ENCODE data around the gene GLYR1. TPM values are rescaled to one million over a fixed set of nuclear protein-coding genes. Genes with fewer than 3 reads are reported as not detected.
A peak's percentile ranks its signal among the peaks of the same experiment; 100 is the strongest.

GLYR1 gene
- total and polyA plus RNA-seq, 2 donors from 2014 or later, result 47.9 to 119 TPM

- H3K27me3 ChIP-seq (ENCODE audit: control insufficient read depth, insufficient read depth, low read length), result no peaks in the 10 kb centered on the region
- intact Hi-C loops (cut with DNase I), result no loop called here
- peak in 2 of 5 donors; percentile 35 to 79 for DNase-seq
- H3K4me1 ChIP-seq (ENCODE audit: control insufficient read depth in 2 of 3, insufficient read depth in 2 of 3, low read depth in 1 of 3, low read length in 3 of 3), result peaks cover 0 to 14% (median 0%) of the 10 kb centered on the region in 3 donors
- peaks cover 0 to 21% (median 2%) of the 10 kb centered on the region in 3 donors for H3K36me3 ChIP-seq (ENCODE audit: control insufficient read depth in 2 of 3, insufficient read depth in 3 of 3, low read length in 3 of 3)
- peak overlapping the region; percentile 52 to 82 for H3K27ac ChIP-seq (ENCODE audit: low read depth in 2 of 2, low read length in 2 of 2)
- H3K4me3 ChIP-seq (ENCODE audit: low read length in 3 of 3), result peak overlapping the region; percentile 57 to 72 (median 65)
- no peaks in the 10 kb centered on the region for H3K9me3 ChIP-seq (ENCODE audit: control insufficient read depth in 2 of 3, insufficient read depth in 1 of 3, low read length in 3 of 3)
- peak overlapping the region; percentile 49 to 88 (median 72) for H3K9ac ChIP-seq (ENCODE audit: low read length in 3 of 3)
- FAIRE-seq, result no peak
- TF ChIP-seq CTCF (IDR thresholded peaks at IDR 0.05; ENCODE audit: borderline replicate concordance, extremely low read depth, insufficient read depth), result no peak
Observed at GRCh38 chr16:4801051-4801961, 45.8 kb downstream of the GLYR1 start.

DNA sequence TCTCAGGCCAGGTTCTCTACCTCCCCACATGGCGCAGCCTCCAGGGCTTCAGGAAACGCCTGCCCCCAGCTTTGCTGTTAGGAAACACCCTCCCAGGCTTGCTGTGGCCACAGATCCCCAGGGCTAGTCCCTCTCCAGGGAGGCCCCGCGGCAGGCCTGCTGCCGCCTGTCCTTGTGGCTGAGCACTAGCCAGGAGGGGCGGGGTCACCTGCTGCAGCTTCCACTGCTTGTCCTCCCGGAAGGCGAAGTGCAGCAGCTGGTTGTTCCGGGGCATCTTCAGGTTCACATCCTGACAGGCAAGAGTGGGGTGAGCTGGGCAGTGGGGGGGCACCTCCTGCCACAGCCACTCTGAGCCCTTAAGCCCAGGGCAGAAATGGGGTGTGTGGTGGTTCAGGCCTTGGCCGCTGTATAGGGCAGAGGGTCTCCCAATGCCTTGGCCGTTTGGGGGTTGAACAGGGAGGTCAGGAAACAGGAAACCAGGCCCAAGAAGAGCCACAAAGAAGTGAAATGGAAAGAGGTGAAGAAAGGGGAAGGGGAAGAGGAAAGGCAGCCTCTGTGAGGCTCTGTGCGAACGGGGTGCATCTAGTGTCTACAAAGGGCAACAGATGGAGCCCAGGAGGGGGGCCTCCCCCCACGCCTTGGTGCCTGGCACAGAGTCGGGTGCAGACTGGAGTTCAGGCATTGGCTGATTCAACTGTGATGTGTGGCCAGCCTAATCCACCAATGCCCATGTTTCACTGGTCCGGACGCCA lies 46.6 kb downstream of the GLYR1 start:
- Histone ChIP-seq H3K4me1 (ENCODE audit: control insufficient read depth in 2 of 3, insufficient read depth in 2 of 3, low read depth in 1 of 3, low read length in 3 of 3) (peaks cover 0 to 14% (median 0%) of the 10 kb centered on the region in 3 donors), H3K27me3 (ENCODE audit: control insufficient read depth, insufficient read depth, low read length) (no peaks in the 10 kb centered on the region), H3K27ac (ENCODE audit: low read depth in 2 of 2, low read length in 2 of 2) (no peak overlapping the region), H3K36me3 (ENCODE audit: control insufficient read depth in 2 of 3, insufficient read depth in 3 of 3, low read length in 3 of 3) (peaks cover 0 to 21% (median 2%) of the 10 kb centered on the region in 3 donors), H3K9ac (ENCODE audit: low read length in 3 of 3) (no peak overlapping the region), H3K9me3 (ENCODE audit: control insufficient read depth in 2 of 3, insufficient read depth in 1 of 3, low read length in 3 of 3) (no peaks in the 10 kb centered on the region), H3K4me3 (ENCODE audit: low read length in 3 of 3) (no peak overlapping the region)
- DNase-seq (peak in 1 of 5 donors; percentile 64), FAIRE-seq (no peak)
- no peak for TF ChIP-seq CTCF (IDR thresholded peaks at IDR 0.05; ENCODE audit: borderline replicate concordance, extremely low read depth, insufficient read depth)
- intact Hi-C loops (cut with DNase I), result no loop called here

DNA sequence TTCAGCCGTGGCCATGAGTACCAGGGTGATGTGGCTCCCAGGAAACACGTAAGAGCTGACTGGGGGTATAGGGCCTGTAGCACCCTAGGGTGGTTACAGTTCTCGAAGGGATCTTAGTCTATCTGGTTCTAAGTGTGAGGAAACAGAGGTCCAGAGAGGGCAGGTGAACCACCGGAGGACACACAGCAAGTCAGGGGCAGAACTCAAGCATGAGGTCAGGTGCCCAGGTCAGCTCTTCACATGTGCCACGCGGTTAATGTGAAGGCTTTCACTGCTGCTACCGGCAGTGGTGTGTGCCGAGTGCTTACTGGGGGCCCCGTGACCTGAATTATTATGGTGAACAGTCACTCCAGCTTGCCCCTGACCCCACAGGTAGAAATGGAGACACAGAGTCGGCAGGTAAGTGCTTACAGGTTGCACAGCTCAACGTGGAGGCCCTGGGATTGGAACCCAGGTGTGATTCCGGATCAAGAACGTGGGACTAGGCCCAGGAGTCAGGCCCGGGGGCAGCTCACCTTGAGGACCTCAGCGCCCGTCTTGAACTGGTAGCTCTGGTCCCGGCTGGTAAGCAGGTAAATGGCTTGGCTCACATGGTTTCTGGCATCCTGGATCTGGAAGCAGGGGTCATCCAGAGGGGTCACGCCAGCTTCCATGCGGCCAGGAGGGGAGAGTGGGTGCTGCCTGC lies 47.8 kb downstream of the GLYR1 start:
- intact Hi-C loops (cut with DNase I), result no loop called here
- Histone ChIP-seq H3K36me3 (ENCODE audit: control insufficient read depth in 2 of 3, insufficient read depth in 3 of 3, low read length in 3 of 3) (peaks cover 0 to 11% (median 2%) of the 10 kb centered on the region in 3 donors), H3K27ac (ENCODE audit: low read depth in 2 of 2, low read length in 2 of 2) (no peak overlapping the region), H3K4me3 (ENCODE audit: low read length in 3 of 3) (no peak overlapping the region), H3K9ac (ENCODE audit: low read length in 3 of 3) (no peak overlapping the region), H3K4me1 (ENCODE audit: control insufficient read depth in 2 of 3, insufficient read depth in 2 of 3, low read depth in 1 of 3, low read length in 3 of 3) (peaks cover 0 to 14% (median 0%) of the 10 kb centered on the region in 3 donors), H3K9me3 (ENCODE audit: control insufficient read depth in 2 of 3, insufficient read depth in 1 of 3, low read length in 3 of 3) (no peaks in the 10 kb centered on the region), H3K27me3 (ENCODE audit: control insufficient read depth, insufficient read depth, low read length) (no peaks in the 10 kb centered on the region)
- no peak for FAIRE-seq
- DNase-seq, result no peak
- no peak for TF ChIP-seq CTCF (IDR thresholded peaks at IDR 0.05; ENCODE audit: borderline replicate concordance, extremely low read depth, insufficient read depth)

All from kidney (tissue), 14 donors.